ENCODE results near the gene KCNQ1.

- no peak for TF ChIP-seq POLR2A (IDR thresholded peaks at IDR 0.05; ENCODE audit: low read depth, low read length)
- TF ChIP-seq POLR2AphosphoS5 (IDR thresholded peaks at IDR 0.05; ENCODE audit: low read depth, low read length), result no peak
Measured at GRCh38 chr11:2685566-2686359, 241.0 kb downstream of the KCNQ1 start.

All from GM12892 (cell line).